Loucy (cell line): Measurements from ENCODE around the gene ANKRD16.

Experiments
- H2AFZ ChIP-seq: fragments of 200-600 bp; sonication (generic); 2 replicates; pipeline ENCODE4 v1.6.0; 2016; ENCODE audit warnings: antibody characterized with exemption, mild to moderate bottlenecking, low read length, moderate library complexity
- H3F3A ChIP-seq: fragments of 200-600 bp; 2 replicates; pipeline ENCODE4 v1.6.0; 2016; ENCODE audit warnings: antibody characterized with exemption, low read depth, mild to moderate bottlenecking
- H3K27me3 ChIP-seq: fragments of 200-600 bp; sonication (generic); 2 replicates; pipeline ENCODE4 v1.6.1; 2014; ENCODE audit warnings: low read length, mild to moderate bottlenecking; ENCODE audit not compliant: insufficient read depth, poor library complexity, severe bottlenecking
- H3K36me3 ChIP-seq: fragments of 200-600 bp; sonication (generic); 2 replicates; pipeline ENCODE4 v1.6.1; 2016; ENCODE audit warnings: low read length; ENCODE audit not compliant: insufficient read depth
- H3K4me1 ChIP-seq: fragments of 200-600 bp; sonication (generic); 2 replicates; pipeline ENCODE4 v1.5.1; 2014; ENCODE audit warnings: low read length, mild to moderate bottlenecking; ENCODE audit not compliant: insufficient read depth, poor library complexity, severe bottlenecking
- H3K4me2 ChIP-seq: fragments of 200-600 bp; sonication (generic); 2 replicates; pipeline ENCODE4 v1.6.0; 2014; ENCODE audit warnings: antibody characterized with exemption, low read length, low read depth, mild to moderate bottlenecking; ENCODE audit not compliant: poor library complexity, severe bottlenecking
- H3K4me3 ChIP-seq: fragments of 200-600 bp; sonication (generic); 2 replicates; pipeline ENCODE4 v1.5.1; 2014; ENCODE audit warnings: low read length, mild to moderate bottlenecking, mixed read lengths; ENCODE audit not compliant: poor library complexity, severe bottlenecking
- H3K79me2 ChIP-seq: fragments of 200-600 bp; sonication (generic); 2 replicates; pipeline ENCODE4 v1.6.1; 2014; ENCODE audit warnings: low read length; ENCODE audit not compliant: insufficient read depth
- H3K9ac ChIP-seq: fragments of 200-600 bp; sonication (generic); 2 replicates; pipeline ENCODE4 v1.6.0; 2014; ENCODE audit warnings: mild to moderate bottlenecking, low read depth, low read length, moderate library complexity; ENCODE audit not compliant: poor library complexity, severe bottlenecking
- H3K9me2 ChIP-seq: fragments of 200-600 bp; sonication (generic); replicated peaks from 2 replicates; pipeline ENCODE4 v1.6.1; 2016; ENCODE audit warnings: low read depth, low read length, mixed read lengths
- H3K9me3 ChIP-seq: fragments of 200-600 bp; sonication (generic); 2 replicates; pipeline ENCODE4 v1.6.1; 2014; ENCODE audit warnings: mild to moderate bottlenecking, antibody characterized with exemption, low read length, low read depth; ENCODE audit not compliant: insufficient read depth
- H4K20me1 ChIP-seq: fragments of 200-600 bp; sonication (generic); 2 replicates; pipeline ENCODE4 v1.6.0; 2014; ENCODE audit warnings: antibody characterized with exemption, low read length, mild to moderate bottlenecking; ENCODE audit not compliant: insufficient read depth, poor library complexity, severe bottlenecking
- CTCF ChIP-seq: fragments of 200-600 bp; sonication (generic); conservative IDR thresholded peaks from 2 replicates; pipeline ENCODE4 v1.5.1; 2014; ENCODE audit warnings: mild to moderate bottlenecking, antibody characterized with exemption, low read length
- EZH2phosphoT487 ChIP-seq: fragments of 200-600 bp; IDR thresholded peaks from 2 replicates; pipeline ENCODE4 v1.6.1; 2018; ENCODE audit warnings: antibody characterized with exemption, mild to moderate bottlenecking, moderate library complexity, borderline replicate concordance

ANKRD16 gene

GRCh38 chr10:5817322-5818047, 72.2 kb downstream of the ANKRD16 start:
- H3F3A ChIP-seq = no peaks in the 10 kb centered on the region
- H3K4me3 ChIP-seq = no peak overlapping the region
- no peaks in the 10 kb centered on the region for H3K36me3 ChIP-seq
- H3K4me2 ChIP-seq = no peak overlapping the region
- H3K4me1 ChIP-seq = peaks cover 11% of the 10 kb centered on the region
- no peaks in the 10 kb centered on the region for H3K9me3 ChIP-seq
- peaks cover 25% of the 10 kb centered on the region for H3K79me2 ChIP-seq
- H3K9ac ChIP-seq = no peak overlapping the region
- H3K9me2 ChIP-seq = no peaks in the 10 kb centered on the region
- peaks cover 3% of the 10 kb centered on the region for H4K20me1 ChIP-seq
- no peaks in the 10 kb centered on the region for H3K27me3 ChIP-seq
- no peak overlapping the region for H2AFZ ChIP-seq
- TF ChIP-seq CTCF (no peak), EZH2phosphoT487 (no peak)

GRCh38 chr10:5816170-5816569, 73.5 kb downstream of the ANKRD16 start:
- H4K20me1 ChIP-seq = peaks cover 16% of the 10 kb centered on the region
- no peak overlapping the region for H2AFZ ChIP-seq
- H3K36me3 ChIP-seq = no peaks in the 10 kb centered on the region
- no peak overlapping the region for H3K4me2 ChIP-seq
- H3K4me1 ChIP-seq = peaks cover 24% of the 10 kb centered on the region
- no peaks in the 10 kb centered on the region for H3F3A ChIP-seq
- peaks cover 38% of the 10 kb centered on the region for H3K79me2 ChIP-seq
- no peak overlapping the region for H3K9ac ChIP-seq
- no peaks in the 10 kb centered on the region for H3K9me2 ChIP-seq
- no peaks in the 10 kb centered on the region for H3K9me3 ChIP-seq
- TF ChIP-seq CTCF (no peak), EZH2phosphoT487 (no peak)
- H3K27me3 ChIP-seq = no peaks in the 10 kb centered on the region
- H3K4me3 ChIP-seq = no peak overlapping the region

- no peak for TF ChIP-seq EZH2phosphoT487
- TF ChIP-seq CTCF = no peak
- peaks cover 55% of the 10 kb centered on the region for H3K79me2 ChIP-seq
- H3K9ac ChIP-seq = peak overlapping the region; percentile 92
- no peaks in the 10 kb centered on the region for H3K27me3 ChIP-seq
- no peaks in the 10 kb centered on the region for H3K36me3 ChIP-seq
- H3K4me1 ChIP-seq = peaks cover 38% of the 10 kb centered on the region
- no peaks in the 10 kb centered on the region for H3K9me3 ChIP-seq
- H3F3A ChIP-seq = no peaks in the 10 kb centered on the region
- H2AFZ ChIP-seq = peak overlapping the region; percentile 58
- H4K20me1 ChIP-seq = peaks cover 33% of the 10 kb centered on the region
- H3K9me2 ChIP-seq = no peaks in the 10 kb centered on the region
- peak overlapping the region; percentile 78 for H3K4me3 ChIP-seq
- H3K4me2 ChIP-seq = peak overlapping the region; percentile 88
Measured at GRCh38 chr10:5814110-5815107, 75.3 kb downstream of the ANKRD16 start.
